Measurements from ENCODE around the gene TOR4A. TPM values are rescaled to one million over a fixed set of nuclear protein-coding genes. Genes with fewer than 3 reads are reported as not detected.

The TOR4A gene
- polyA plus RNA-seq, 4 donors, result 3.4 to 21.5 (median 15.4) TPM

DNA sequence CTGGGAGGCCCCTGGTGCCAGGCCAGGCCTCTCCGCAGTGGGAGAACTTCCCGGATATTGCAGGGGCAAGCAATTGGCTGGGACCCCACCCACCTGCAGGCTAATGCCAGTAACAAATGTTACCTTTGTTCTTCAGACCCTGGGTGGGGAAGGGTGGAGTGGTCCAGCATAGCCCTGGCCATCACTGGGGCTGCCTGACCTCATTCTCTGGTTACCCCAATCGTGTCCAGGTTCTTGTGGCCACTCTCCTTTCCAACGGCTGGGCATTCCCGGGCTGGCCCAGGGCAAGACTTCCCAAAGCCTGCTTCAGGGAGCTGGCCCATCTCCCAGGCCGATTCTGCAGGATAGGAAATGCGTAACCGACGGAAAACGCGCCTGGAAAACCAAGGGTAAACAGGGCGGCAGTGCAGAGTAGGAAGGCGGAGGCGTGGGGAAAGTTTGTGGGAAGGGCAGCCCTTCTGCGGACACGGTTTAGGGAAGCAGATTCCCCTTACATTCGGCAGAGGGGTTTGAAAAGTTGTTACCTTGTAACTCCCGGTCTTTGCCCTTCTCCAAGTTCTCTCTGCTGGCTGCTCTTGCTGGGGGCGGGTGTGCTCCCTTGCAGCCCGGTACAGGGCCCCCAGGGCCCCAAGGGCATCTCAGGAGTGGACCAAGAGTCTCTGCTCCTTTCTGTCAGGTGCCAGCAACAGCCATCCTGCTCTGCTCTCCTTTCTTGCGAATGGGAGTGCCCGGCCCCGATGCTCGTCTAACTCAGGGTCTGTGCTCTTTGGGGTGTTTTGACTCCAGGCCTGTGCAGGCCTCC, 21.1 kb downstream of the TOR4A start:
- peaks cover 0 to 6% (median 0%) of the 10 kb centered on the region in 3 donors for H3K27me3 ChIP-seq (ENCODE audit: control insufficient read depth in 3 of 3, insufficient read depth in 3 of 3, low read length in 3 of 3)
- H3K9me3 ChIP-seq (ENCODE audit: control insufficient read depth in 2 of 2, insufficient read depth in 1 of 2, low read depth in 1 of 2, low read length in 1 of 2), result peaks cover 0 to 9% of the 10 kb centered on the region in 2 donors
- H3K27ac ChIP-seq (ENCODE audit: low read depth in 1 of 3, low read length in 2 of 3), result peak overlapping the region; percentile 69 to 90 (median 87)
- H3K4me1 ChIP-seq (ENCODE audit: control insufficient read depth in 3 of 3, insufficient read depth in 2 of 3, low read depth in 1 of 3, low read length in 2 of 3), result peaks cover 0 to 51% (median 0%) of the 10 kb centered on the region in 3 donors
- 16 to 46% (median 24%) methylated on average over 24 of the region's 24 CpGs for WGBS, 3 donors
- FAIRE-seq, result no peak
- peaks cover 0 to 37% (median 0%) of the 10 kb centered on the region in 3 donors for H3K36me3 ChIP-seq (ENCODE audit: control insufficient read depth in 3 of 3, insufficient read depth in 2 of 3, low read depth in 1 of 3, low read length in 3 of 3)
- peak; percentile 60 to 74 for DNase-seq
- peak overlapping the region in 2 of 3 donors; percentile 66 to 84 for H3K4me3 ChIP-seq (ENCODE audit: low read depth in 1 of 3, low read length in 3 of 3)

- Histone ChIP-seq H3K4me3 (ENCODE audit: low read depth in 1 of 3, low read length in 3 of 3) (peak overlapping the region in 2 of 3 donors; percentile 66 to 84), H3K36me3 (ENCODE audit: control insufficient read depth in 3 of 3, insufficient read depth in 2 of 3, low read depth in 1 of 3, low read length in 3 of 3) (peaks cover 0 to 41% (median 0%) of the 10 kb centered on the region in 3 donors), H3K9me3 (ENCODE audit: control insufficient read depth in 2 of 2, insufficient read depth in 1 of 2, low read depth in 1 of 2, low read length in 1 of 2) (peaks cover 0 to 9% of the 10 kb centered on the region in 2 donors), H3K27me3 (ENCODE audit: control insufficient read depth in 3 of 3, insufficient read depth in 3 of 3, low read length in 3 of 3) (peaks cover 0 to 5% (median 0%) of the 10 kb centered on the region in 3 donors), H3K27ac (ENCODE audit: low read depth in 1 of 3, low read length in 2 of 3) (peak overlapping the region; percentile 69 to 90 (median 87)), H3K4me1 (ENCODE audit: control insufficient read depth in 3 of 3, insufficient read depth in 2 of 3, low read depth in 1 of 3, low read length in 2 of 3) (peaks cover 0 to 55% (median 3%) of the 10 kb centered on the region in 3 donors)
- DNase-seq (no peak), FAIRE-seq (no peak)
- WGBS, 3 donors, result 9 to 44% (median 20%) methylated on average over 10 of the region's 10 CpGs
Observed at GRCh38 chr9:137299203-137299565, 21.7 kb downstream of the TOR4A start.

DNA sequence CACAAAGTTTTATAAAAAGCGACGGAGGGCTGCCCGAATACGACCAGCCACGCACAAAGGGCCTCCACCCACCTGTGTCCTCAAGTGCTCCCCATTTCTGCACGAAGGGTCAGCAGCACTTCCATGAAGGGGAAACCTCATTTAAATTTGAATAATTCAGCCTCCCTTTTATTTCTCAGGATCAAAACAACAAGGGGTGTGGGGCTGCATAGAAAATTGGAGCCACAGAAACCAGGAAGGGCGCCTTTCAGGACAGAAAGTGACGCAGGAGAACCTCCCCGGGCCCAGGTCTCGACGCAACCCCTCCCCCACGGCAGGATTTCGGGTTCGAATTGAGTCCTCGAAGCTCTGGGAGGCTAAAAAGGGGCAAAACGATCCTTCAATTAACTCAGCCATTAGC, 22.4 kb downstream of the TOR4A start:
- DNase-seq, result peak; percentile 59 to 66
- peaks cover 0 to 1% of the 10 kb centered on the region in 2 donors for H3K9me3 ChIP-seq (ENCODE audit: control insufficient read depth in 2 of 2, insufficient read depth in 1 of 2, low read depth in 1 of 2, low read length in 1 of 2)
- peak overlapping the region; percentile 16 to 84 (median 66) for H3K4me3 ChIP-seq (ENCODE audit: low read depth in 1 of 3, low read length in 3 of 3)
- H3K27me3 ChIP-seq (ENCODE audit: control insufficient read depth in 3 of 3, insufficient read depth in 3 of 3, low read length in 3 of 3), result peaks cover 0 to 1% (median 0%) of the 10 kb centered on the region in 3 donors
- peak overlapping the region; percentile 74 to 87 (median 87) for H3K27ac ChIP-seq (ENCODE audit: low read depth in 1 of 3, low read length in 2 of 3)
- 10 to 30% (median 26%) methylated on average over 16 of the region's 16 CpGs for WGBS, 3 donors
- H3K36me3 ChIP-seq (ENCODE audit: control insufficient read depth in 3 of 3, insufficient read depth in 2 of 3, low read depth in 1 of 3, low read length in 3 of 3), result peaks cover 0 to 41% (median 0%) of the 10 kb centered on the region in 3 donors
- peaks cover 2 to 55% (median 4%) of the 10 kb centered on the region in 3 donors for H3K4me1 ChIP-seq (ENCODE audit: control insufficient read depth in 3 of 3, insufficient read depth in 2 of 3, low read depth in 1 of 3, low read length in 2 of 3)
- FAIRE-seq, result no peak

DNA sequence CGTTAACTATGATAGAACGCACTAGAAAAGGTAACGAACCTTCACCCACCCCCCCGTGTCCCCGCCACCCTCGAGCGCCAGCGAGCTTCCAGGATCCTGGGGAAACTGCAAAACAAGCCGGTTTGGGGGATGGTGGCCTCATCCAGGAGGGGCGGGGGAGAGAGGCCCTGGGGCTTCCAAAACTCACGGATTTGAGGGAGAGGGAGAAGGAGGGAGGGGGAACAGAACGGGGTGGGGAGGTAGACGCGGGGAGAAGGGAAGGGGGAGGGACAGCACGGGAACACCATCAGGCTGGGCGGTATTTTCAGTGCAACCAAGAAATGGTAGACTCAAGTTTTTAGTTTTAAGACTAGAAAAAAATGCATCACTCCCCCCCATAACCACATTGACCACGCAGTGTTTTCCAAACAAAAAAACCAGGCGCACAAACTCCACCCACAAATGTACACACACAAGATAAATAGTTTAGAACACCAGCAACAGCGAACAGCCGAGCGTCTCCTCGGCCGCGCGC, 23.1 kb downstream of the TOR4A start:
- H3K36me3 ChIP-seq (ENCODE audit: control insufficient read depth in 3 of 3, insufficient read depth in 2 of 3, low read depth in 1 of 3, low read length in 3 of 3), result peaks cover 0 to 41% (median 0%) of the 10 kb centered on the region in 3 donors
- H3K4me3 ChIP-seq (ENCODE audit: low read depth in 1 of 3, low read length in 3 of 3), result peak overlapping the region; percentile 66 to 84 (median 66)
- H3K9me3 ChIP-seq (ENCODE audit: control insufficient read depth in 2 of 2, insufficient read depth in 1 of 2, low read depth in 1 of 2, low read length in 1 of 2), result no peaks in the 10 kb centered on the region
- peak overlapping the region; percentile 66 to 96 (median 87) for H3K27ac ChIP-seq (ENCODE audit: low read depth in 1 of 3, low read length in 2 of 3)
- H3K4me1 ChIP-seq (ENCODE audit: control insufficient read depth in 3 of 3, insufficient read depth in 2 of 3, low read depth in 1 of 3, low read length in 2 of 3), result peaks cover 2 to 59% (median 4%) of the 10 kb centered on the region in 3 donors
- DNase-seq (peak in 1 of 2 donors; percentile 79), FAIRE-seq (no peak)
- H3K27me3 ChIP-seq (ENCODE audit: control insufficient read depth in 3 of 3, insufficient read depth in 3 of 3, low read length in 3 of 3), result no peaks in the 10 kb centered on the region
- 0 to 3% (median 1%) methylated on average over 25 of the region's 25 CpGs for WGBS, 3 donors

DNA sequence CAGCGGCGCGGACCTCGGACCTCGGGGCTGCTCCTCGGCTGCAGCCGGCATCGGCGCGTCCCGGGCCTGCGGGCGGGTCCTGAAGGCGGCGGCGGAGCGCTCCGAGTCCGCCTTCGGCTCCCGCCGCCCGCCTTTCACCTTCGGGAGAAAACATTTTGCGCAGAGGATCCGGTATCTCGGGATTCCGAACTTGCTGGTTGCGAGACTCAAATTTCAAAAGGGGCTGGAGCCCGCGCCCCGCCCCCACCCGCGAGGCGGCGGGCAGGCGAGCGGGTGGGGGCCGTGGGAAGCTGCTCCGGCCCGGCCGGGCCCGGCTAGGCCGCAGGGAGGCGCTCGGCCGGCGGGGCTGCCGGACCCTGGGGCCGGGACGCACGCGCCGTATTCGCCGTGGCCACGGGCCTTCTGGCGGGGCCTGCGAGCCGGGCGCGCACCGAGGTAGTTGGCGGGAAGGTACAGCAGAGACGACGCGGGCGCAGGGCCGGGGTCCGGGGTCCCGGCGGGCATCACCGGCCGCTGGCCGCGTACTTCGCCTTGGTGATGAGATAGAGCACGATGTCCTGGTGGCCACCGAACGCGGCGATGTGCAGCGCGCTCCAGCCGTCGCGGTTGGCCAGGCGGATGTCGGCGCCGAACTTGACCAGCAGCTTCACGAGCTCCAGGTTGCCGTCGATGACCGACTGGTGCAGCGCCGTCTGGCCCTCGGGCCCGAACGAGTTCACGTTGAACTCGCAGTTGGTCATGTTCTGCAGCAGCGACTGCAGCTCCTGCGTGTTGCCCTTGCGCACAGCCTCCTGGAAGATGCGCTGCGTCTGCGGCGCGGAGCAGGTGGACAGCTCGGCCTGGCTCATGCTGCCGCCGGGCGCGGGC, 23.8 kb downstream of the TOR4A start:
- DNase-seq (peak; percentile 29 to 71), FAIRE-seq (no peak)
- Histone ChIP-seq H3K9me3 (ENCODE audit: control insufficient read depth in 2 of 2, insufficient read depth in 1 of 2, low read depth in 1 of 2, low read length in 1 of 2) (no peaks in the 10 kb centered on the region), H3K4me3 (ENCODE audit: low read depth in 1 of 3, low read length in 3 of 3) (peak overlapping the region; percentile 66 to 84 (median 66)), H3K27ac (ENCODE audit: low read depth in 1 of 3, low read length in 2 of 3) (peak overlapping the region; percentile 66 to 96 (median 87)), H3K36me3 (ENCODE audit: control insufficient read depth in 3 of 3, insufficient read depth in 2 of 3, low read depth in 1 of 3, low read length in 3 of 3) (peaks cover 0 to 40% (median 0%) of the 10 kb centered on the region in 3 donors), H3K4me1 (ENCODE audit: control insufficient read depth in 3 of 3, insufficient read depth in 2 of 3, low read depth in 1 of 3, low read length in 2 of 3) (peaks cover 5 to 65% (median 7%) of the 10 kb centered on the region in 3 donors), H3K27me3 (ENCODE audit: control insufficient read depth in 3 of 3, insufficient read depth in 3 of 3, low read length in 3 of 3) (no peaks in the 10 kb centered on the region)
- 0 to 1% (median 1%) methylated on average over 97 to 115 of the region's 115 CpGs for WGBS, 3 donors

- Histone ChIP-seq H3K4me1 (ENCODE audit: control insufficient read depth in 3 of 3, insufficient read depth in 2 of 3, low read depth in 1 of 3, low read length in 2 of 3) (peaks cover 5 to 65% (median 7%) of the 10 kb centered on the region in 3 donors), H3K27me3 (ENCODE audit: control insufficient read depth in 3 of 3, insufficient read depth in 3 of 3, low read length in 3 of 3) (no peaks in the 10 kb centered on the region), H3K27ac (ENCODE audit: low read depth in 1 of 3, low read length in 2 of 3) (peak within 1 kb of the TSS; percentile 66 to 98 (median 96)), H3K4me3 (ENCODE audit: low read depth in 1 of 3, low read length in 3 of 3) (peak within 1 kb of the TSS; percentile 66 to 84 (median 66)), H3K9me3 (ENCODE audit: control insufficient read depth in 2 of 2, insufficient read depth in 1 of 2, low read depth in 1 of 2, low read length in 1 of 2) (no peaks in the 10 kb centered on the region), H3K36me3 (ENCODE audit: control insufficient read depth in 3 of 3, insufficient read depth in 2 of 3, low read depth in 1 of 3, low read length in 3 of 3) (peaks cover 0 to 32% (median 0%) of the 10 kb centered on the region in 3 donors)
- DNase-seq (peak; percentile 89 to 96), FAIRE-seq (no peak)
- WGBS, 3 donors, result 0 to 1% (median 0%) methylated on average over 15 to 60 of the region's 60 CpGs
Observed at GRCh38 chr9:137302118-137302448, 24.6 kb downstream of the TOR4A start, which contains the start of gene NRARP. Gene NRARP, minus strand, starts transcription at chr9:137302271. Its CDS starts 343 bp downstream, at chr9:137301928.

DNA sequence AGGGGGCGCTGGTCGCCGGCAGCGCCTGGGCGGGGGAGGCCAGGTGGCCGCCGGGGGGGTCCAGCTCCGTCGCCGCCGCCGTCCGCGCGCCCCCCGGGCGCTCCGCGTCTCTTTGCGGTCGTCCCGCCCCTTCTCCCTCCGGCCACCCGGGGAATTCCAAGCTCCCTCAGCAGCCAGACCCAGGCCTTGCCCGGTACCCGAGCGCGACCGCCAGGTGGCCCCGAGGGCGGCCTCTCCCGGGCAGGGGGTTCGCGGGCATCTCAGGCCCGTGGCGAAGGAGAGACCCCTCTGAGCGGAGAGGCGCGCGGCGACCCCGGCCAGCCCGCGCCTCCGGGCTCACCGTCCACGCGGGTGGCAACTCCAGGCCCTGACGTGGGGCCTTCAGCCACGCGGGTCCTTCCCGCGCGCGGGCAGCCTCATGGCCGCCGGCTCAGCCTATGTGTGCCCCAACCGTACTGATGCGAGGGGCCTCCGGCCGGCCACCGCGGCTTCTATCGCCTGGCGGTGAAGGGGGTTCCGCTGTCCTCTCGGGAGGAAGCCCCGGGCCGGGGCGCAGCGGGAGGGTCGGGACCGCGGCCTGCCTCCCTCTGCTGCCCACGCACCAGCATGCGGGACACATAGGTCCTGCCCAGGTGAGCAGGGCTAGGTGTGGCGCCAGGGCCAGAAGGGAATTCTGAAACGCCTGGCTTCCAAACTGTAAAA, 25.1 kb downstream of the TOR4A start:
- Histone ChIP-seq H3K27me3 (ENCODE audit: control insufficient read depth in 3 of 3, insufficient read depth in 3 of 3, low read length in 3 of 3) (no peaks in the 10 kb centered on the region), H3K4me3 (ENCODE audit: low read depth in 1 of 3, low read length in 3 of 3) (peak overlapping the region; percentile 38 to 66 (median 48)), H3K9me3 (ENCODE audit: control insufficient read depth in 2 of 2, insufficient read depth in 1 of 2, low read depth in 1 of 2, low read length in 1 of 2) (no peaks in the 10 kb centered on the region), H3K4me1 (ENCODE audit: control insufficient read depth in 3 of 3, insufficient read depth in 2 of 3, low read depth in 1 of 3, low read length in 2 of 3) (peaks cover 5 to 65% (median 7%) of the 10 kb centered on the region in 3 donors), H3K27ac (ENCODE audit: low read depth in 1 of 3, low read length in 2 of 3) (peak overlapping the region; percentile 28 to 98 (median 91)), H3K36me3 (ENCODE audit: control insufficient read depth in 3 of 3, insufficient read depth in 2 of 3, low read depth in 1 of 3, low read length in 3 of 3) (peaks cover 0 to 27% (median 0%) of the 10 kb centered on the region in 3 donors)
- FAIRE-seq (no peak), DNase-seq (peak in 1 of 2 donors; percentile 84)
- 5 to 7% (median 6%) methylated on average over 33 to 78 of the region's 78 CpGs for WGBS, 3 donors

All from small intestine (tissue), 7 donors.